BE2C (cell line): ENCODE measurements around the gene DISC1.

ENCODE experiments used
- DNase-seq: peaks from one replicate; pipeline ENCODE4 v3.0.0-alpha.2; 2020
- H3K27me3 ChIP-seq: fragments of 250-450 bp; sonication (Bioruptor Pico); 2 replicates; pipeline ENCODE4 v1.5.1; 2020; ENCODE audit warnings: mild to moderate bottlenecking
- H3K36me3 ChIP-seq: fragments of 250-450 bp; sonication (Bioruptor Pico); 2 replicates; pipeline ENCODE4 v1.5.1; 2020; ENCODE audit warnings: mild to moderate bottlenecking
- H3K4me1 ChIP-seq: fragments of 250-450 bp; sonication (Bioruptor Pico); 2 replicates; pipeline ENCODE4 v1.5.1; 2020
- H3K4me3 ChIP-seq: 2 replicates; pipeline ENCODE4 v1.5.1; 2011; ENCODE audit warnings: low read depth, low read length
- H3K9me3 ChIP-seq: fragments of 250-450 bp; sonication (Bioruptor Pico); 2 replicates; pipeline ENCODE4 v1.5.1; 2020
- TF ChIP-seq, protein P1 (sequence below): IDR thresholded peaks from 2 replicates; pipeline ENCODE4 v1.5.1; 2012; ENCODE audit warnings: mild to moderate bottlenecking, low read depth, low read length

The DISC1 gene

DNA sequence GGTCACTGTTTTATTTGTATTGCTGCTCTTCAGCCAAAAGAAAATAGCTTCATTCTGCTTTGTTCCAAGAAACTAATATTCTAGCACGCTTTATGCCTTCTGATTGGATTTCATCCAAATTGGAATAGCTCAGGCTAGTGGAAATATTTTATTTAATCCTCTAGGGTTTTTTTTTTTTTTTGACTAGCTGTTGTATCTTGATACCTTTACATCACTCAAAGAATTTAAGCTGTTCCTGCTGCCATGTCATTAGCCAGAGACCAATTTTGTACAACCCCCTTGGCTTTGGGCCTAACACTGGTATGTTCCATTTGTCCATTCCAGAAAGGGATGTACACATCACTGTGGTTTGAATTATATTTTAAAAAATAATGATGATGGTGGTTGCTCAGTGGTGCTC lies 103.0 kb downstream of the DISC1 start:
- Histone ChIP-seq H3K9me3 (no peaks in the 10 kb centered on the region), H3K4me1 (no peaks in the 10 kb centered on the region), H3K4me3 (no peak overlapping the region), H3K36me3 (no peaks in the 10 kb centered on the region), H3K27me3 (no peaks in the 10 kb centered on the region)
- TF ChIP-seq, protein P1, sequence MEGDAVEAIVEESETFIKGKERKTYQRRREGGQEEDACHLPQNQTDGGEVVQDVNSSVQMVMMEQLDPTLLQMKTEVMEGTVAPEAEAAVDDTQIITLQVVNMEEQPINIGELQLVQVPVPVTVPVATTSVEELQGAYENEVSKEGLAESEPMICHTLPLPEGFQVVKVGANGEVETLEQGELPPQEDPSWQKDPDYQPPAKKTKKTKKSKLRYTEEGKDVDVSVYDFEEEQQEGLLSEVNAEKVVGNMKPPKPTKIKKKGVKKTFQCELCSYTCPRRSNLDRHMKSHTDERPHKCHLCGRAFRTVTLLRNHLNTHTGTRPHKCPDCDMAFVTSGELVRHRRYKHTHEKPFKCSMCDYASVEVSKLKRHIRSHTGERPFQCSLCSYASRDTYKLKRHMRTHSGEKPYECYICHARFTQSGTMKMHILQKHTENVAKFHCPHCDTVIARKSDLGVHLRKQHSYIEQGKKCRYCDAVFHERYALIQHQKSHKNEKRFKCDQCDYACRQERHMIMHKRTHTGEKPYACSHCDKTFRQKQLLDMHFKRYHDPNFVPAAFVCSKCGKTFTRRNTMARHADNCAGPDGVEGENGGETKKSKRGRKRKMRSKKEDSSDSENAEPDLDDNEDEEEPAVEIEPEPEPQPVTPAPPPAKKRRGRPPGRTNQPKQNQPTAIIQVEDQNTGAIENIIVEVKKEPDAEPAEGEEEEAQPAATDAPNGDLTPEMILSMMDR: no peak
- DNase-seq: no peak

DNA sequence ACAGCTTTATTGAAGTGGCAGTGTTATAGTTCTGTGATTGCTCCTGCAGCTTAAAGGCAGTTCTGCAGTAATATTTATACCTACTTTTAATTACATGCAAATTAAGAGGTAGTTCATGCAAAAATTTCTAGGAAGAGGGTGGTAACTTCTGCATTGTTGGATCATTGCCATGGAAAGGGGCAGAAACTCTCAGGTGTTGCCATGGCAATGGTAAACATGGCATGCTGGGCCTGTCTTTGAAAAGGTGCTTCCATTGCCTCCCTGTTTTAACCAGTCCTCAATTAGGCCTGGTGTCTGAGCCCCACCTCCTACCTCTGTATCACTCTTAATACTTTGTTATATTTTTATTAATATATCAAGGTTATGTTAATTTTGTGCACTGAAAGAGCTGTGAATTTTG lies 104.7 kb downstream of the DISC1 start:
- no peaks in the 10 kb centered on the region for H3K9me3 ChIP-seq
- no peak for DNase-seq

DNA sequence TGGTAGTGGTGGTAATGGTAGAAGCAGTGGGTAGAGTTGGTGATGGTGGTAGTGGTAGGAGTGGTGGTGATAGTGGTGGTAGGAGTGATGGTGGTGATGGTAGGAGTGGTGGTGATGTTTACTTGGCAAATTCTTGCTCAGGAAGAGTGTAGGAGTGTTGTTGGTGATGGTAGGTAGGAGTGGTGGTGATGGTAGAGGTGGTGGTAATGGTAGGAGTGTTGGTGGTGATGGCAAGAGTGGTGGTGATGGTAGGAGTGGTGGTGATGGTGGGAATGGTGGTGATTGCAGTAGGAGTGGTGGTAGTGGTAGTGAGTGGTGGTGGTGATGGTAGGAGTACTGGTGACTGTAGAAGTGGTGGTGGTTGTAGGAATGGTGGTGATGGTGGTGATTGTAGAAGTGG lies 106.5 kb downstream of the DISC1 start:
- Histone ChIP-seq H3K4me3 (no peak overlapping the region), H3K27me3 (no peaks in the 10 kb centered on the region), H3K36me3 (no peaks in the 10 kb centered on the region), H3K4me1 (no peaks in the 10 kb centered on the region), H3K9me3 (no peaks in the 10 kb centered on the region)
- DNase-seq: no peak
- TF ChIP-seq, protein P1: no peak

More for the DNA sequence above, 104.7 kb downstream of the DISC1 start:
- Histone ChIP-seq H3K4me1 (no peaks in the 10 kb centered on the region), H3K4me3 (no peak overlapping the region), H3K36me3 (no peaks in the 10 kb centered on the region), H3K27me3 (no peaks in the 10 kb centered on the region)
- TF ChIP-seq, protein P1: no peak

DNA sequence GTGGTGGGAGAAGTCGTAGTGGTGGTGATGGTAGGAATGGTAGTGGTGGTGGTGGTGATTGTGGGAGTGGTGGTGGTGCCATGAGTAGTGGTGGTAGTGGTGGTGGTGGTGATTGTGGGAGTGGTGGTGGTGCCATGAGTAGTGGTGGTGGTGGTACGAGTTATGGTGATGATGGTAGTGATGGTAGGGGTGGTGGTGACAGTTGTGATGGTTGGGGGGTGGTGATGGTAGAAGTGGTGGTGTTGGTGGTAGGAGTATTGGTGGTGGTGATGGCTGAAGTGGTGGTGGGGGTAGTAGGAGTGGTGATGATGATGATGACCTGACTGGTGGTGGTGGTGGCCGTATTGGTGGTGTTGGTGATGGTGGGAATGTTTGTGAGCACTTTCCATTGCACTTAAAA lies 107.1 kb downstream of the DISC1 start:
- no peak overlapping the region for H3K4me3 ChIP-seq
- H3K4me1 ChIP-seq: no peaks in the 10 kb centered on the region
- DNase-seq: no peak
- H3K9me3 ChIP-seq: no peaks in the 10 kb centered on the region
- H3K27me3 ChIP-seq: no peaks in the 10 kb centered on the region
- TF ChIP-seq, protein P1: no peak
- H3K36me3 ChIP-seq: no peaks in the 10 kb centered on the region

DNA sequence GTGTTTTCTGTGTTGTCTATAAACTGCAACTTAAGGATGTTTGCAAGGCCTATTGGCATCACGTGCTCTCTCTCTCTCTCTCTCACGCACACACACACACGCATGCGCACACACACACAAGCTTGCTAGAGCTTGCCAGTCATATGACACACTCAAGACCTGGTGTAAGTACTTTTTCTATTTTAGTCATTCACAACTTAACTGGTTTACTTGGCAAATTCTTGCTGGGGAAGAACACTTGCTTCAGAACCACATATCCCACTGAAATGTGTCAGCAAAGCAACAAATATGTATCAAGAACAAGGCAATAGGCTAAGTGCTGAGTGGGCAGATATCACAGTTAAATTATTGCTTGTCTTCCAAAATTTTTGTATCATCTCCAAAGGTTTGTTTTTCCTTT lies 107.8 kb downstream of the DISC1 start:
- TF ChIP-seq, protein P1: no peak
- no peak overlapping the region for H3K4me3 ChIP-seq
- no peak for DNase-seq
- no peaks in the 10 kb centered on the region for H3K36me3 ChIP-seq
- no peaks in the 10 kb centered on the region for H3K9me3 ChIP-seq
- H3K4me1 ChIP-seq: no peaks in the 10 kb centered on the region
- H3K27me3 ChIP-seq: no peaks in the 10 kb centered on the region

DNA sequence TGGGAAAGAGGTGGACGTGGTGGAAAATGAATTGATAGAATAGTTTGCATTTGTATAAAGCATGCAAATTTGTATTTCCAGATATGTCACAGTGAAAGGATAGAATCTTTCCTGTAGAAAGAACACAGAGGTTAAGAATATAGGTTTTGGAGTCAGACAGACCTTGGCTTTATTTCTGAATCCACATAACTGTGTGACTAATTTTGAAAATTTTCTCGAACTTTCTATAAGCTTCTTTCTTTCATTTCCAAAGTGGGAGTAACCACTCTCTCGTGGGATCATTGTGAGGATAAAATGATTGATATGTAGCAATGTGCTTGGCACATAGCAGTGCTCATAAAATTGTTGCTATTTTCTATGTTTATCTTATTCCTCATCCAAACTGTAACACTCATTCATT lies 108.8 kb downstream of the DISC1 start:
- Histone ChIP-seq H3K27me3 (no peaks in the 10 kb centered on the region), H3K4me1 (no peaks in the 10 kb centered on the region), H3K36me3 (no peaks in the 10 kb centered on the region), H3K4me3 (no peak overlapping the region), H3K9me3 (no peaks in the 10 kb centered on the region)
- DNase-seq: no peak
- TF ChIP-seq, protein P1: no peak
